HepG2 (cell line): ENCODE measurements around the gene SIAH2. TPM values are rescaled to one million over a fixed set of nuclear protein-coding genes. Genes with fewer than 3 reads are reported as not detected.

Experiments
- ARNTL ChIP-seq: sonication (generic); formaldehyde crosslinking; IDR thresholded peaks from 2 replicates; pipeline ENCODE4 v1.4.0; 2020; ENCODE audit warnings: mild to moderate bottlenecking, missing genetic modification reagents
- BORCS8-MEF2B ChIP-seq: sonication (generic); formaldehyde crosslinking; IDR thresholded peaks from 2 replicates; pipeline ENCODE4 v1.8.0; 2022; ENCODE audit warnings: mild to moderate bottlenecking, missing genetic modification reagents
- CREM ChIP-seq, 2 experiments: sonication (generic) in 1 of 2; formaldehyde crosslinking in 1 of 2; IDR thresholded peaks; 2 replicates each; pipeline versions ENCODE4 v1.4.0 to v1.6.1; 2016 to 2020; ENCODE audit warnings: antibody characterized with exemption in 1 of 2, mild to moderate bottlenecking in 1 of 2, missing genetic modification reagents in 1 of 2
- GABPB1 ChIP-seq: IDR thresholded peaks from 2 replicates; pipeline ENCODE4 v1.6.1; 2016; ENCODE audit warnings: mild to moderate bottlenecking, missing genetic modification reagents, moderate library complexity, missing compliant biosample characterization
- GPN1 ChIP-seq: sonication (generic); formaldehyde crosslinking; IDR thresholded peaks from 2 replicates; pipeline ENCODE4 v1.5.1; 2020; ENCODE audit warnings: missing genetic modification reagents, borderline replicate concordance
- HOXD1 ChIP-seq: sonication (generic); formaldehyde crosslinking; IDR thresholded peaks from 2 replicates; pipeline ENCODE4 v1.5.0; 2020; ENCODE audit warnings: missing genetic modification reagents
- KDM5B ChIP-seq: sonication (generic); formaldehyde crosslinking; IDR thresholded peaks from 2 replicates; pipeline ENCODE4 v1.4.0; 2020; ENCODE audit warnings: missing genetic modification reagents, mild to moderate bottlenecking, borderline replicate concordance
- MLLT10 ChIP-seq: sonication (generic); formaldehyde crosslinking; IDR thresholded peaks from 2 replicates; pipeline ENCODE4 v1.4.0; 2020; ENCODE audit warnings: missing genetic modification reagents
- MXI1 ChIP-seq: IDR thresholded peaks from 3 replicates; pipeline ENCODE4 v1.6.1; 2012; ENCODE audit warnings: low read depth, low read length, inconsistent platforms, borderline replicate concordance
- RBM39 ChIP-seq: fragments of 200-400 bp; formaldehyde crosslinking; IDR thresholded peaks from one replicate; pipeline ENCODE4 v1.6.1; 2018; ENCODE audit warnings: antibody characterized with exemption, mild to moderate bottlenecking, low read depth, low read length; ENCODE audit not compliant: poor library complexity, severe bottlenecking
- RFX3 ChIP-seq: IDR thresholded peaks from 2 replicates; pipeline ENCODE4 v1.6.1; 2016; ENCODE audit warnings: missing biosample characterization, missing genetic modification reagents
- RXRA ChIP-seq: sonication (generic); formaldehyde crosslinking; IDR thresholded peaks from 2 replicates; pipeline ENCODE4 v1.5.1; 2020; ENCODE audit warnings: missing genetic modification reagents
- SALL1 ChIP-seq: sonication (generic); formaldehyde crosslinking; IDR thresholded peaks from 2 replicates; pipeline ENCODE4 v1.8.0; 2022; ENCODE audit warnings: mild to moderate bottlenecking, missing genetic modification reagents
- SP140L ChIP-seq: sonication (generic); formaldehyde crosslinking; IDR thresholded peaks from 2 replicates; pipeline ENCODE4 v1.4.0; 2020; ENCODE audit warnings: missing genetic modification reagents, borderline replicate concordance
- SRY ChIP-seq: sonication (generic); formaldehyde crosslinking; IDR thresholded peaks from 2 replicates; pipeline ENCODE4 v1.8.0; 2022; ENCODE audit warnings: mild to moderate bottlenecking, missing genetic modification reagents
- ZBTB7A ChIP-seq: sonication (generic); formaldehyde crosslinking; IDR thresholded peaks from 2 replicates; pipeline ENCODE4 v1.8.0; 2022; ENCODE audit warnings: mild to moderate bottlenecking, missing genetic modification reagents
- ZNF350 ChIP-seq: sonication (generic); formaldehyde crosslinking; IDR thresholded peaks from 2 replicates; pipeline ENCODE4 v1.4.0; 2020; ENCODE audit warnings: mild to moderate bottlenecking, low read depth, missing genetic modification reagents, borderline replicate concordance
- polyA plus RNA-seq, 8 experiments: library from polyadenylated mRNA; depleted of rRNA in 3 of 8; stranded (reverse) in 7 of 8; unstranded in 1 of 8; fragments of >200 nt; fragmentation: Illumina TruSeq in 4 of 8; extraction: Trizol in 4 of 8; gene quantifications; 2 replicates each; pipeline versions ENCODE4 v1.2.1 to v1.2.3, GENCODE V29; 2011 to 2016; ENCODE audit warnings: low read depth in 4 of 8, missing spikeins in 1 of 8, mixed read lengths in 1 of 8; ENCODE audit not compliant: insufficient read depth in 1 of 8
- total RNA-seq, 5 experiments: library from RNA; depleted of rRNA; stranded (reverse); fragments of >200 nt; fragmentation: Illumina TruSeq; extraction: Trizol; gene quantifications; 2 replicates each; pipeline ENCODE4 v1.2.3, GENCODE V29; 2016; ENCODE audit warnings: low read depth in 1 of 5
- TF ChIP-seq, protein P1 (sequence below): sonication (generic); formaldehyde crosslinking; IDR thresholded peaks from 2 replicates; pipeline ENCODE4 v1.5.0; 2020; ENCODE audit warnings: missing genetic modification reagents
- TF ChIP-seq, protein P2 (sequence below): sonication (generic); formaldehyde crosslinking; IDR thresholded peaks from 2 replicates; pipeline ENCODE4 v1.5.0; 2020; ENCODE audit warnings: mild to moderate bottlenecking, missing genetic modification reagents
- TF ChIP-seq, protein P3 (sequence below): sonication (generic); formaldehyde crosslinking; IDR thresholded peaks from 2 replicates; pipeline ENCODE4 v1.8.1; 2023; ENCODE audit warnings: mild to moderate bottlenecking, moderate library complexity, missing genetic modification reagents

Gene SIAH2
- total and polyA plus RNA-seq, 2 of the 13 experiments (the other 11 are each of a cell fraction or from before 2014, with no cell fraction given), result 71.8 to 117 TPM

DNA sequence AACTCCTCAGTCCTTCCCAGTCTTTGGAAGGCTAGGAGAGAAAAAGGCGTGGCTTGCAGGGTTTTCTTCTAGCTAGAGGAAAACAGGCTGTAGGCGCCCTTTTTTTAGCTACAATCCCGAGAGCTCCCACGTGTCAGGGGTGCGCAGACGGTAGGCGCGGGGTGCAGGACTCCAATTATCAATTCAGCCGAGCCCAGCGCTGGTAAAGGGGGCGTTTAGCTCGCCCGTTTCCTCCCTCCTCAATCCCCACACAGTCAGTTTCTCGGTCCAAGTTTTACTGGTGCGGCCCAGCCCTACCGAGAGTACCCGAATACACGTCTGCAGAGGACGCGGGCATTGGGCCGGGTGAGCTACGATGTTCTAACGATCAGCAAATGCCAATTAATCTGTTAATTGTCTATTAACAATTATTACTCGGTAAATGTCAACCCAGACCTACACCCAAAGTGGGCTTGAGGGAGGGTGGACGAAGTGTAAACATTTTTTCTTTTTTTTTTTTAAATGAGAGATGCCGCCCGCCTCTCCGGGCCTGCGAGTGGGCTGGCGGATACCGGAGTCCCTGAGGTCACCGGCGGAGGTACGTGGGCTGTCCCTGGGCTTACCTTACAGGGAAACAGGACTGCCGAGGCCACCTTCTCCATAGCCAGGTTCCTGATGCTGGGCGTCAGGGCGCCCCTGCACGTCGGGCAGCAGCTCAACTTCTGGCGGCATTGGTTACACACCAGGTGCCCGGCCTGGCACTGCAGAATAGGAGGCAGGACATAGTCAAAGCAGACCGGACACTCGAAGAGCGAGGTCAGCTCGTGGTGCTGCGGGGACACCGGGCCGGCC is 923 bp downstream of the SIAH2 start (continued):
- TF ChIP-seq CREM (IDR thresholded peaks at IDR 0.05) (no peak), CREM (CRISPR knock-in tag; IDR thresholded peaks at IDR 0.05) (no peak), SP140L (CRISPR knock-in tag) (no peak), ZNF350 (0 out of 2 replicates have a peak, but pooled peaks have one; percentile 54), MXI1 (peak; percentile 63; the same call in 1 of the 3 replicates), ZBTB7A (CRISPR knock-in tag) (0 out of 2 replicates have a peak, but pooled peaks have one; percentile 6), RFX3 (CRISPR knock-in tag) (no peak), GABPB1 (CRISPR knock-in tag) (peak; percentile 24; the same call in 1 of the 2 replicates), SRY (CRISPR knock-in tag) (0 out of 2 replicates have a peak, but pooled peaks have one; percentile 7), MLLT10 (CRISPR knock-in tag) (0 out of 2 replicates have a peak, but pooled peaks have one; percentile 19), RBM39 (peak; percentile 29), BORCS8-MEF2B (CRISPR knock-in tag) (peak; percentile 75; the same call in 1 of the 2 replicates), RXRA (CRISPR knock-in tag) (0 out of 2 replicates have a peak, but pooled peaks have one; percentile 13), KDM5B (CRISPR knock-in tag) (peak; percentile 40; the same call in 1 of the 2 replicates), GPN1 (CRISPR knock-in tag) (no peak), SALL1 (CRISPR knock-in tag) (peak; percentile 30; the same call in 1 of the 2 replicates), ARNTL (0 out of 2 replicates have a peak, but pooled peaks have one; percentile 32), HOXD1 (no peak)
- TF ChIP-seq, protein P1, sequence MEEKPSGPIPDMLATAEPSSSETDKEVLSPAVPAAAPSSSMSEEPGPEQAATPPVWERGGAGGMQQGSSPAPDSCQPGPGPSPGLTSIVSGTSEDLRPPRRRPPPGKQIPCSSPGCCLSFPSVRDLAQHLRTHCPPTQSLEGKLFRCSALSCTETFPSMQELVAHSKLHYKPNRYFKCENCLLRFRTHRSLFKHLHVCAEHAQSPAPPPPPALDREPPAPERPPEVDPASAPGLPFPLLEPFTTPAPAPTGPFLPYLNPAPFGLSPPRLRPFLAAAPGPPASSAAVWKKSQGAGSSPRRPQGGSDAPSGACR (CRISPR knock-in tag), result 0 out of 2 replicates have a peak, but pooled peaks have one; percentile 35
- TF ChIP-seq, protein P2, sequence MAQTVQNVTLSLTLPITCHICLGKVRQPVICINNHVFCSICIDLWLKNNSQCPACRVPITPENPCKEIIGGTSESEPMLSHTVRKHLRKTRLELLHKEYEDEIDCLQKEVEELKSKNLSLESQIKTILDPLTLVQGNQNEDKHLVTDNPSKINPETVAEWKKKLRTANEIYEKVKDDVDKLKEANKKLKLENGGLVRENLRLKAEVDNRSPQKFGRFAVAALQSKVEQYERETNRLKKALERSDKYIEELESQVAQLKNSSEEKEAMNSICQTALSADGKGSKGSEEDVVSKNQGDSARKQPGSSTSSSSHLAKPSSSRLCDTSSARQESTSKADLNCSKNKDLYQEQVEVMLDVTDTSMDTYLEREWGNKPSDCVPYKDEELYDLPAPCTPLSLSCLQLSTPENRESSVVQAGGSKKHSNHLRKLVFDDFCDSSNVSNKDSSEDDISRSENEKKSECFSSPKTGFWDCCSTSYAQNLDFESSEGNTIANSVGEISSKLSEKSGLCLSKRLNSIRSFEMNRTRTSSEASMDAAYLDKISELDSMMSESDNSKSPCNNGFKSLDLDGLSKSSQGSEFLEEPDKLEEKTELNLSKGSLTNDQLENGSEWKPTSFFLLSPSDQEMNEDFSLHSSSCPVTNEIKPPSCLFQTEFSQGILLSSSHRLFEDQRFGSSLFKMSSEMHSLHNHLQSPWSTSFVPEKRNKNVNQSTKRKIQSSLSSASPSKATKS (CRISPR knock-in tag), result no peak
- TF ChIP-seq, protein P3, sequence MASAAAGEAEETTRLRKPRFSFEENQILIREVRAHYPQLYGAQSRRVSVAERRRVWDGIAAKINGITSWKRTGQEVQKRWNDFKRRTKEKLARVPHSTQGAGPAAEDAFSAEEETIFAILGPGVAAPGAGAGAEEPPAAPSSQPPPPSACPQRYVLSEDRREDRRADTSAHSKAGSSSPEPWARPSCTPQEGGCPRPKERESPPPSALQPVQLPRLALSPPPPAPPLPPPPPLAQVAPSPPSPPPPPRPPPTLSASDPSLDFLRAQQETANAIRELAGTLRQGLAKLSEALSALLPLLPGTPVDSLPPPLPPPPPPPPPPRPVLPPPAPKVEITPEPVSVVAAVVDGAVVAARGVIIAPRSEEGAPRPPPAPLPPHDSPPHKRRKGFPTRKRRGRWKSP (CRISPR knock-in tag), result peak; percentile 48; the same call in 1 of the 2 replicates
- TF ChIP-seq, all 625 proteins: peak for 42
